Keratinocyte (primary cell): ENCODE results near the gene CRADD.

Experiments
- EZH2 ChIP-seq: IDR thresholded peaks from one replicate; pipeline ENCODE4 v1.6.1; 2012; ENCODE audit warnings: inconsistent platforms, mild to moderate bottlenecking, low read length, moderate library complexity
- TF ChIP-seq, protein P1 (sequence below), 3 experiments: IDR thresholded peaks in 1 of 3; conservative IDR thresholded peaks in 1 of 3; optimal IDR thresholded peaks in 1 of 3; 2 replicates in 2 of 3; 3 replicates in 1 of 3; pipeline versions ENCODE3 to v1.5.1; 2011; ENCODE audit warnings: low read length in 3 of 3, mild to moderate bottlenecking in 3 of 3, moderate library complexity in 2 of 3, control low read depth in 1 of 3, inconsistent platforms in 1 of 3; ENCODE audit not compliant: insufficient read depth in 2 of 3; ENCODE audit errors: extremely low read depth in 1 of 3

DNA sequence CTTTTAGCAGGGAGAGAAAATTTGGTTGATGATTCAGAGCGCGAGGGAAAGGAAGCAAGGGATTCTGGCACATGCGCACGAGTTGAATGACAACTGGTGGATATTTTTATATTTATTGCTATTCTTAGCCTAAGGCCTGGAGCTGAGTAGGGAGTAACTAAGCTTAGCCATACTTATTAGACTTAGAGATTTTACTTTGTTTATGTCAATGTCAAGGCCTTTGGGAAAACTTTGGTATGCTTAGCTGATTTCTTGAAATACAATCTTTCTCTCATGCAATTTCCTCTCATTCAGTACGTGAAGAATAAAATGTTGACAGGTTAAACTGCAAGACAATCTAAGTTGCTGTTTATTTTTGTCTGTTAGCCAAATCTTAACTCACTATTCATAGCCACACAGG, 101.1 kb downstream of the CRADD start:
- TF ChIP-seq, protein P1, sequence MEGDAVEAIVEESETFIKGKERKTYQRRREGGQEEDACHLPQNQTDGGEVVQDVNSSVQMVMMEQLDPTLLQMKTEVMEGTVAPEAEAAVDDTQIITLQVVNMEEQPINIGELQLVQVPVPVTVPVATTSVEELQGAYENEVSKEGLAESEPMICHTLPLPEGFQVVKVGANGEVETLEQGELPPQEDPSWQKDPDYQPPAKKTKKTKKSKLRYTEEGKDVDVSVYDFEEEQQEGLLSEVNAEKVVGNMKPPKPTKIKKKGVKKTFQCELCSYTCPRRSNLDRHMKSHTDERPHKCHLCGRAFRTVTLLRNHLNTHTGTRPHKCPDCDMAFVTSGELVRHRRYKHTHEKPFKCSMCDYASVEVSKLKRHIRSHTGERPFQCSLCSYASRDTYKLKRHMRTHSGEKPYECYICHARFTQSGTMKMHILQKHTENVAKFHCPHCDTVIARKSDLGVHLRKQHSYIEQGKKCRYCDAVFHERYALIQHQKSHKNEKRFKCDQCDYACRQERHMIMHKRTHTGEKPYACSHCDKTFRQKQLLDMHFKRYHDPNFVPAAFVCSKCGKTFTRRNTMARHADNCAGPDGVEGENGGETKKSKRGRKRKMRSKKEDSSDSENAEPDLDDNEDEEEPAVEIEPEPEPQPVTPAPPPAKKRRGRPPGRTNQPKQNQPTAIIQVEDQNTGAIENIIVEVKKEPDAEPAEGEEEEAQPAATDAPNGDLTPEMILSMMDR (optimal IDR thresholded peaks at IDR 0.05 in 1 of 3, IDR thresholded peaks at IDR 0.05 in 1 of 3, conservative IDR thresholded peaks at IDR 0.05 in 1 of 3; ENCODE audit: extremely low read depth in 1 of 3, insufficient read depth in 2 of 3, low read length in 3 of 3): no peak
- no peak for TF ChIP-seq EZH2
